Body of pancreas (tissue), 4 donors: ENCODE measurements around the gene NEXN.

ENCODE experiments used
- POLR2A ChIP-seq, 3 donors: fragments of 450-650 bp; IDR thresholded peaks; one replicate each; pipeline ENCODE4 v1.6.1; 2016; ENCODE audit warnings: antibody characterized with exemption in 3 of 3, mild to moderate bottlenecking in 2 of 3
- TF ChIP-seq, protein P1 (sequence below), 7 experiments: fragments of 450-650 bp in 4 of 7; fragments of 200-600 bp in 3 of 7; sonication (generic) in 3 of 7; IDR thresholded peaks; one replicate each; pipeline ENCODE4 v1.5.1; 2016 to 2019; ENCODE audit warnings: antibody characterized with exemption in 7 of 7

DNA sequence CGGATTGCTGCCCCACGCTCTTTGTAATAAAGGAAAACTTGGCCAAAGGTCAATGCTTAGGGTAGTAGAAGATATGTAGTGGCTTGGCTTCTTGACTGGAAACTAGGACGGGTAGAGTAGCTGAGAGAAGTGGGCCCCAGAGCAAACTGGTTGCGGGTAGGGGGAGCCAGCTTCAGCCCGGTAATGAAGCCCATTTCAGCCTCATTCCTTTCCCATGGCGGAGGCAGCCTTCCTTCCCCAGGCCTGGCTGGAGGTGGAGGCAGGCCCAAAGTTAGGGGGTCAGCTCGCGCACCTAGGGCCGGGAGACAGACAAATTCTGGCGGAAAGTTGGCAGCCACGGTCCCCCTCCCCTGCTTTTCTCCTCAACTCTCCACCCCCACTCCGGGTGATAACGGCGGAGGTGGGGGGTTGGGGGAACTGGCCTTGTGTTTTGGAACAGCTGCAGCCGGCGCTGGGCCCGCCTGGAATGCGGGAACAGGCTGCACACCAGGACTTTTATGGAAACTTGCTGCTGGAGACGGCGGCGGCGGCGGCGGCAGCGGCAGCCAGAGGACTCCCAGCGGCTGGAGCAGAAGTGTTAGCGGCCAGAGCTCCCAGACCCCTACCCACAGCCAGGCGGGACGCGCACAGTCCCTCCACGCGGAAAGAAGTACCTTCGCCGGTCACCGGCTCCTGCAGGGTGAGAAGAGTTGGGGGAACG lies at the start of gene NEXN:
- TF ChIP-seq, protein P1, sequence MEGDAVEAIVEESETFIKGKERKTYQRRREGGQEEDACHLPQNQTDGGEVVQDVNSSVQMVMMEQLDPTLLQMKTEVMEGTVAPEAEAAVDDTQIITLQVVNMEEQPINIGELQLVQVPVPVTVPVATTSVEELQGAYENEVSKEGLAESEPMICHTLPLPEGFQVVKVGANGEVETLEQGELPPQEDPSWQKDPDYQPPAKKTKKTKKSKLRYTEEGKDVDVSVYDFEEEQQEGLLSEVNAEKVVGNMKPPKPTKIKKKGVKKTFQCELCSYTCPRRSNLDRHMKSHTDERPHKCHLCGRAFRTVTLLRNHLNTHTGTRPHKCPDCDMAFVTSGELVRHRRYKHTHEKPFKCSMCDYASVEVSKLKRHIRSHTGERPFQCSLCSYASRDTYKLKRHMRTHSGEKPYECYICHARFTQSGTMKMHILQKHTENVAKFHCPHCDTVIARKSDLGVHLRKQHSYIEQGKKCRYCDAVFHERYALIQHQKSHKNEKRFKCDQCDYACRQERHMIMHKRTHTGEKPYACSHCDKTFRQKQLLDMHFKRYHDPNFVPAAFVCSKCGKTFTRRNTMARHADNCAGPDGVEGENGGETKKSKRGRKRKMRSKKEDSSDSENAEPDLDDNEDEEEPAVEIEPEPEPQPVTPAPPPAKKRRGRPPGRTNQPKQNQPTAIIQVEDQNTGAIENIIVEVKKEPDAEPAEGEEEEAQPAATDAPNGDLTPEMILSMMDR (IDR thresholded peaks at IDR 0.05) = peak in 1 of 7 experiments; percentile 19
- TF ChIP-seq POLR2A (IDR thresholded peaks at IDR 0.05) = peak; percentile 70 to 90 (median 83)
